ENCODE data around the gene CCDC6.

GRCh38 chr10:59865101-59865500 is 41.3 kb downstream of the CCDC6 start:
- TF ChIP-seq CTCF (IDR thresholded peaks at IDR 0.05) (no peak), POLR2A (IDR thresholded peaks at IDR 0.05) (no peak)

Data from lower leg skin (tissue), 3 donors.